ENCODE results near the gene COL21A1.

Gene COL21A1

GRCh38 chr6:56072856-56073255 lies 174.5 kb downstream of the COL21A1 start (continued):
- TF ChIP-seq ZSCAN30 (tag by site-specific recombination; IDR thresholded peaks at IDR 0.05) (no peak), ZNF843 (tag by site-specific recombination; IDR thresholded peaks at IDR 0.05) (no peak)

GRCh38 chr6:56065408-56065807 lies 182.0 kb downstream of the COL21A1 start:
- Histone ChIP-seq H3K9me3 (ENCODE audit: control insufficient read depth, insufficient read depth, low read depth, low read length) (no peaks in the 10 kb centered on the region), H3K36me3 (ENCODE audit: control insufficient read depth in 2 of 2, insufficient read depth in 1 of 2, low read length in 2 of 2) (no peaks in the 10 kb centered on the region), H3K27ac (ENCODE audit: extremely low read depth, low read depth, low read length) (no peak overlapping the region), H3K4me1 (ENCODE audit: control insufficient read depth, insufficient read depth, low read length) (no peaks in the 10 kb centered on the region), H3K4me3 (ENCODE audit: low read depth, low read length) (no peak overlapping the region)
- TF ChIP-seq ZNF560 (tag by site-specific recombination; IDR thresholded peaks at IDR 0.05; ENCODE audit: borderline replicate concordance) = no peak
- 0 out of 2 replicates have a peak, but pooled peaks have one; percentile 45 for TF ChIP-seq PRDM1 (tag by site-specific recombination; IDR thresholded peaks at IDR 0.05)
- POLR2A ChIA-PET = no interaction called here
- CTCF ChIA-PET = interaction anchor here (1.5 kb wide), 1 partner anchor 65 kb away, joined by 4 read pairs; no protein-coding TSS in a partner anchor

GRCh38 chr6:56062836-56063235 lies 184.5 kb downstream of the COL21A1 start:
- POLR2A ChIA-PET = no interaction called here
- Histone ChIP-seq H3K36me3 (ENCODE audit: control insufficient read depth in 2 of 2, insufficient read depth in 1 of 2, low read length in 2 of 2) (no peaks in the 10 kb centered on the region), H3K27ac (ENCODE audit: extremely low read depth, low read depth, low read length) (no peak overlapping the region), H3K4me1 (ENCODE audit: control insufficient read depth, insufficient read depth, low read length) (no peaks in the 10 kb centered on the region), H3K4me3 (ENCODE audit: low read depth, low read length) (no peak overlapping the region), H3K9me3 (ENCODE audit: control insufficient read depth, insufficient read depth, low read depth, low read length) (no peaks in the 10 kb centered on the region)
- CTCF ChIA-PET = interaction anchor here (0.6 kb wide), 1 partner anchor 183 kb away, joined by 3 read pairs; no protein-coding TSS in a partner anchor
- TF ChIP-seq PRDM6 (tag by site-specific recombination; IDR thresholded peaks at IDR 0.05) = no peak
- no peak for TF ChIP-seq HIC1 (tag by site-specific recombination; IDR thresholded peaks at IDR 0.05)
- no peak for TF ChIP-seq ZNF426 (tag by site-specific recombination; IDR thresholded peaks at IDR 0.05)
- no peak for TF ChIP-seq KLF17 (tag by site-specific recombination; IDR thresholded peaks at IDR 0.05)
- TF ChIP-seq ZNF623 (tag by site-specific recombination; IDR thresholded peaks at IDR 0.05) = no peak
- TF ChIP-seq REST (tag by site-specific recombination; IDR thresholded peaks at IDR 0.05) = no peak
- TF ChIP-seq ZNF707 (tag by site-specific recombination; IDR thresholded peaks at IDR 0.05) = no peak
- no peak for TF ChIP-seq ZNF776 (tag by site-specific recombination; IDR thresholded peaks at IDR 0.05; ENCODE audit: borderline replicate concordance)
- no peak for TF ChIP-seq ZNF350 (tag by site-specific recombination; IDR thresholded peaks at IDR 0.05)
- TF ChIP-seq ZBTB21 (tag by site-specific recombination; IDR thresholded peaks at IDR 0.05) = no peak
- no peak for TF ChIP-seq SCRT2 (tag by site-specific recombination; IDR thresholded peaks at IDR 0.05)
- no peak for TF ChIP-seq ZNF660 (tag by site-specific recombination; IDR thresholded peaks at IDR 0.05)
- no peak for TF ChIP-seq BCL11A (tag by site-specific recombination; IDR thresholded peaks at IDR 0.05; ENCODE audit: low read depth)
- no peak for TF ChIP-seq ZNF26 (tag by site-specific recombination; IDR thresholded peaks at IDR 0.05)
- TF ChIP-seq ZNF501 (tag by site-specific recombination; IDR thresholded peaks at IDR 0.05) = no peak
- TF ChIP-seq ZNF274 (IDR thresholded peaks at IDR 0.05; ENCODE audit: low read length) = no peak
- no peak for TF ChIP-seq ZNF274 (tag by site-specific recombination; IDR thresholded peaks at IDR 0.05; ENCODE audit: borderline replicate concordance)
- no peak for TF ChIP-seq MYNN (tag by site-specific recombination; IDR thresholded peaks at IDR 0.05; ENCODE audit: borderline replicate concordance)

All from HEK293 (cell line).